ENCODE results near the gene CENPT. TPM values are rescaled to one million over a fixed set of nuclear protein-coding genes. Genes with fewer than 3 reads are reported as not detected.

Gene CENPT
- total and polyA plus RNA-seq, 2 donors (not counting 3 experiments of a cell fraction or from before 2014, with no cell fraction given) = 60.3 to 61.3 TPM

- Histone ChIP-seq H3K9ac (replicated peaks; ENCODE audit: extremely low read depth, insufficient read depth, low read length) (peak overlapping the region; percentile 70), H4K20me1 (replicated peaks; ENCODE audit: control insufficient read depth, extremely low read depth, insufficient read depth, low read length) (no peaks in the 10 kb centered on the region), H3K9me3 (replicated peaks; ENCODE audit: control insufficient read depth, insufficient read depth, low read length) (no peaks in the 10 kb centered on the region), H3K4me3 (replicated peaks in 1 of 3; ENCODE audit: insufficient read depth in 1 of 3, low read depth in 1 of 3, low read length in 3 of 3) (peak overlapping the region; percentile 33 to 69 (median 68)), H3K36me3 (ENCODE audit: control insufficient read depth in 2 of 2, extremely low read depth in 1 of 2, insufficient read depth in 2 of 2, low read length in 2 of 2) (peaks cover 4 to 28% of the 10 kb centered on the region in 2 experiments), H3K4me2 (ENCODE audit: insufficient read depth, low read length) (peak overlapping the region; percentile 78), H2AFZ (ENCODE audit: low read depth, low read length) (peak overlapping the region; percentile 96), H3K27ac (ENCODE audit: insufficient read depth, low read depth, low read length) (peak overlapping the region; percentile 29), H3K4me1 (ENCODE audit: control insufficient read depth, extremely low read depth, insufficient read depth, low read length) (peaks cover 7% of the 10 kb centered on the region), H3K79me2 (ENCODE audit: control insufficient read depth, insufficient read depth, low read length) (peaks cover 11% of the 10 kb centered on the region), H3K9me1 (replicated peaks; ENCODE audit: control insufficient read depth, extremely low read depth, insufficient read depth, low read length) (no peaks in the 10 kb centered on the region), H3K27me3 (ENCODE audit: control insufficient read depth in 2 of 2, insufficient read depth in 2 of 2, low read length in 2 of 2) (no peaks in the 10 kb centered on the region)
- TSS peak; percentile 34 for BruUV-seq (replicated peaks)
- DNase-seq (ENCODE audit: low read depth, low spot score) (peak; percentile 94), FAIRE-seq (peak; percentile 97)
- TF ChIP-seq MYC (IDR thresholded peaks at IDR 0.05; ENCODE audit: low read depth, low read length) (peak; percentile 51), POLR2AphosphoS5 (IDR thresholded peaks at IDR 0.05; ENCODE audit: insufficient read depth, low read depth, low read length) (peak; percentile 89), POLR2A (IDR thresholded peaks at IDR 0.05; ENCODE audit: low read depth, low read length) (peak; percentile 91), CTCF (IDR thresholded peaks at IDR 0.05; ENCODE audit: extremely low read depth in 1 of 2, insufficient read depth in 1 of 2, low read depth in 1 of 2, low read length in 2 of 2) (no peak)
- CTCF ChIA-PET = interaction anchor here (0.7 to 2.3 kb wide), 11 partner anchors 10 to 312 kb away, joined by 3 to 35 read pairs (median 6); partner anchors contain the start of genes CENPT, RANBP10, RIPOR1 and TSNAXIP1
- POLR2A ChIA-PET = interaction anchor here (1.0 kb wide), 2 partner anchors 17 to 99 kb away, joined by 3 to 4 read pairs; no protein-coding TSS in a partner anchor
- dilution Hi-C loops (cut with MboI; ENCODE audit: extremely low pct_ligation_motif_present, low sequenced_read_pairs) = no loop called here
- intact Hi-C loops (cut with micrococcal nuclease) = loop anchor here (1.0 kb wide), 1 partner anchor 13 kb away; the partner anchor contains the start of gene NUTF2
These were observed 13.9 kb downstream of the CENPT start for GRCh38 chr16:67833415-67834241.
